Measurements from ENCODE around the gene SPRR4. TPM values are rescaled to one million over a fixed set of nuclear protein-coding genes. Genes with fewer than 3 reads are reported as not detected.

The SPRR4 gene
- total RNA-seq, 1 donor from 2014 or later, result not detected

- no peak overlapping the region for H3K27ac Mint-ChIP-seq (ENCODE audit: unreplicated experiment)
- H3K4me3 Mint-ChIP-seq (ENCODE audit: unreplicated experiment), result no peak overlapping the region
- no peak for TF ChIP-seq CTCF (IDR thresholded peaks at IDR 0.05; ENCODE audit: partially characterized antibody, unreplicated experiment)
- no peaks in the 10 kb centered on the region for H3K9me3 Mint-ChIP-seq (ENCODE audit: unreplicated experiment)
- no peaks in the 10 kb centered on the region for H3K36me3 Mint-ChIP-seq (ENCODE audit: unreplicated experiment)
- H3K4me1 Mint-ChIP-seq (ENCODE audit: low read depth, unreplicated experiment), result no peaks in the 10 kb centered on the region
- peaks cover 2% of the 10 kb centered on the region for H3K27me3 Mint-ChIP-seq (ENCODE audit: unreplicated experiment)
- no peak for DNase-seq
These were observed 37.3 kb upstream of the SPRR4 start for GRCh38 chr1:152933196-152933595.

- Mint-ChIP-seq H3K27ac (ENCODE audit: unreplicated experiment) (no peak overlapping the region), H3K36me3 (ENCODE audit: unreplicated experiment) (no peaks in the 10 kb centered on the region), H3K4me1 (ENCODE audit: low read depth, unreplicated experiment) (no peaks in the 10 kb centered on the region), H3K4me3 (ENCODE audit: unreplicated experiment) (no peak overlapping the region), H3K9me3 (ENCODE audit: unreplicated experiment) (no peaks in the 10 kb centered on the region), H3K27me3 (ENCODE audit: unreplicated experiment) (peaks cover 5% of the 10 kb centered on the region)
- DNase-seq, result no peak
- no peak for TF ChIP-seq CTCF (IDR thresholded peaks at IDR 0.05; ENCODE audit: partially characterized antibody, unreplicated experiment)
These were observed 29.8 kb upstream of the SPRR4 start for GRCh38 chr1:152940614-152941013.

GRCh38 chr1:152941037-152941711 lies 29.3 kb upstream of the SPRR4 start:
- H3K4me1 Mint-ChIP-seq (ENCODE audit: low read depth, unreplicated experiment), result no peaks in the 10 kb centered on the region
- DNase-seq, result no peak
- no peaks in the 10 kb centered on the region for H3K9me3 Mint-ChIP-seq (ENCODE audit: unreplicated experiment)
- H3K36me3 Mint-ChIP-seq (ENCODE audit: unreplicated experiment), result no peaks in the 10 kb centered on the region
- no peak overlapping the region for H3K4me3 Mint-ChIP-seq (ENCODE audit: unreplicated experiment)
- no peak overlapping the region for H3K27ac Mint-ChIP-seq (ENCODE audit: unreplicated experiment)
- peaks cover 5% of the 10 kb centered on the region for H3K27me3 Mint-ChIP-seq (ENCODE audit: unreplicated experiment)
- no peak for TF ChIP-seq CTCF (IDR thresholded peaks at IDR 0.05; ENCODE audit: partially characterized antibody, unreplicated experiment)

GRCh38 chr1:152942161-152942560 lies 28.3 kb upstream of the SPRR4 start:
- Mint-ChIP-seq H3K9me3 (ENCODE audit: unreplicated experiment) (peaks cover under 1% of the 10 kb centered on the region), H3K27me3 (ENCODE audit: unreplicated experiment) (peaks cover 3% of the 10 kb centered on the region), H3K27ac (ENCODE audit: unreplicated experiment) (no peak overlapping the region), H3K4me3 (ENCODE audit: unreplicated experiment) (no peak overlapping the region), H3K4me1 (ENCODE audit: low read depth, unreplicated experiment) (no peaks in the 10 kb centered on the region), H3K36me3 (ENCODE audit: unreplicated experiment) (no peaks in the 10 kb centered on the region)
- no peak for DNase-seq
- TF ChIP-seq CTCF (IDR thresholded peaks at IDR 0.05; ENCODE audit: partially characterized antibody, unreplicated experiment), result no peak

GRCh38 chr1:152946248-152946647 lies 24.2 kb upstream of the SPRR4 start:
- H3K4me1 Mint-ChIP-seq (ENCODE audit: low read depth, unreplicated experiment), result no peaks in the 10 kb centered on the region
- peaks cover 9% of the 10 kb centered on the region for H3K27me3 Mint-ChIP-seq (ENCODE audit: unreplicated experiment)
- TF ChIP-seq CTCF (IDR thresholded peaks at IDR 0.05; ENCODE audit: partially characterized antibody, unreplicated experiment), result no peak
- H3K9me3 Mint-ChIP-seq (ENCODE audit: unreplicated experiment), result peaks cover 4% of the 10 kb centered on the region
- no peak overlapping the region for H3K27ac Mint-ChIP-seq (ENCODE audit: unreplicated experiment)
- DNase-seq, result no peak
- H3K4me3 Mint-ChIP-seq (ENCODE audit: unreplicated experiment), result no peak overlapping the region
- no peaks in the 10 kb centered on the region for H3K36me3 Mint-ChIP-seq (ENCODE audit: unreplicated experiment)

Data from glutamatergic neuron (in vitro differentiated cells).